HEK293 (cell line): ENCODE results near the gene DNAJC11.

Experiments used
- HOXA7 ChIP-seq: sonication (generic); formaldehyde crosslinking; IDR thresholded peaks from 2 replicates; pipeline ENCODE4 v1.8.1; 2022; ENCODE audit warnings: missing genetic modification reagents, borderline replicate concordance
- SP2 ChIP-seq: fragments of 450-650 bp; formaldehyde crosslinking; IDR thresholded peaks from 2 replicates; pipeline ENCODE4 v1.5.1; 2016; ENCODE audit warnings: missing biosample characterization, missing genetic modification characterization
- SP7 ChIP-seq: fragments of 450-650 bp; formaldehyde crosslinking; IDR thresholded peaks from 2 replicates; pipeline ENCODE4 v1.5.1; 2016; ENCODE audit warnings: missing biosample characterization, missing genetic modification characterization
- ZEB2 ChIP-seq: fragments of 450-650 bp; formaldehyde crosslinking; IDR thresholded peaks from 2 replicates; pipeline ENCODE4 v1.5.1; 2016; ENCODE audit warnings: missing biosample characterization, missing genetic modification characterization
- ZFP3 ChIP-seq: fragments of 450-650 bp; formaldehyde crosslinking; IDR thresholded peaks from 2 replicates; pipeline ENCODE4 v1.5.1; 2016; ENCODE audit warnings: low read depth, missing biosample characterization, missing genetic modification characterization
- ZNF112 ChIP-seq: fragments of 450-650 bp; formaldehyde crosslinking; IDR thresholded peaks from 2 replicates; pipeline ENCODE4 v1.5.0; 2017; ENCODE audit warnings: missing biosample characterization, missing genetic modification characterization
- ZNF274 ChIP-seq, 2 experiments: fragments of 200-500 bp in 1 of 2; fragments of 450-650 bp in 1 of 2; sonication (Bioruptor generic) in 1 of 2; formaldehyde crosslinking in 1 of 2; IDR thresholded peaks; 2 replicates each; pipeline versions ENCODE4 v1.5.1 to v1.6.1; 2014 to 2016; ENCODE audit warnings: borderline replicate concordance in 1 of 2, inconsistent platforms in 1 of 2, low read length in 1 of 2, missing biosample characterization in 1 of 2, missing genetic modification characterization in 1 of 2
- ZNF707 ChIP-seq: fragments of 450-650 bp; formaldehyde crosslinking; IDR thresholded peaks from 2 replicates; pipeline ENCODE4 v1.5.1; 2016; ENCODE audit warnings: missing biosample characterization, missing genetic modification characterization
- ZNF768 ChIP-seq: fragments of 450-650 bp; formaldehyde crosslinking; IDR thresholded peaks from 2 replicates; pipeline ENCODE4 v1.5.1; 2018; ENCODE audit warnings: missing biosample characterization, mild to moderate bottlenecking, missing genetic modification characterization
- ZNF776 ChIP-seq: fragments of 450-650 bp; formaldehyde crosslinking; IDR thresholded peaks from 2 replicates; pipeline ENCODE4 v1.5.0; 2017; ENCODE audit warnings: missing biosample characterization, missing genetic modification characterization, borderline replicate concordance
- TF ChIP-seq, protein P1 (sequence below): fragments of 450-650 bp; formaldehyde crosslinking; IDR thresholded peaks from 2 replicates; pipeline ENCODE4 v1.5.1; 2016; ENCODE audit warnings: missing biosample characterization, missing genetic modification characterization
- TF ChIP-seq, protein P2 (sequence below): fragments of 450-650 bp; formaldehyde crosslinking; IDR thresholded peaks from 2 replicates; pipeline ENCODE4 v1.5.1; 2016; ENCODE audit warnings: missing biosample characterization, missing genetic modification characterization
- TF ChIP-seq, protein P3 (sequence below): fragments of 450-650 bp; formaldehyde crosslinking; IDR thresholded peaks from 2 replicates; pipeline ENCODE4 v1.5.1; 2016; ENCODE audit warnings: missing biosample characterization, missing genetic modification characterization

DNA sequence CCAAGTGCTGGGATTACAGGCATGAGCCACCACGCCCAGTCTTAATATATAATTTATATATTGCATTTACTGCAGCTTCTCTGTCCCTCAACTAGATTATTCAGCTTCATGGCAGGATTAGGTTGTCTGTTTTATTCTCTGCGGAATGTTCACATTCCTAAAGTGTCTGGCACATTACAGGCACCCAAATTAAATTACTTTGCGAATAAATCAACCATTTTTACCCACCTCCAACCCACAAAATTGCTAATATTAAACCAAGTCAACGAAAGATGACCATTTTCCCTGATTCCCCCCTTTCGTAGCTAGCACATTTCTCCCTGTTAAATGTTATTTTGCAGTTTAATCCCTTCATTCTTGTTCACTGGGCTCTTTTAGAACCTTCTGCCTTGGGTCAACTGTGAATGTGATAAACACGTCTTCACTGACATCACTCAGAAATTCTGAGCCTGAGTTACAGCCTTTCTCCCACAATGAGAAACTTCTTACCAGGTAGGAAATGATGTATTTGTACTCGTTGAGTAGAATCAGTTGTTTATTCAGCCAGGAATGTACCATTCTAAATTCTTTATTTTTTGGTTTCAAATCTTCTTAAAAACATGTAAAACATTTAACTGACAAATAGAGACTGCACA, 41.1 kb downstream of the DNAJC11 start:
- TF ChIP-seq, protein P1, sequence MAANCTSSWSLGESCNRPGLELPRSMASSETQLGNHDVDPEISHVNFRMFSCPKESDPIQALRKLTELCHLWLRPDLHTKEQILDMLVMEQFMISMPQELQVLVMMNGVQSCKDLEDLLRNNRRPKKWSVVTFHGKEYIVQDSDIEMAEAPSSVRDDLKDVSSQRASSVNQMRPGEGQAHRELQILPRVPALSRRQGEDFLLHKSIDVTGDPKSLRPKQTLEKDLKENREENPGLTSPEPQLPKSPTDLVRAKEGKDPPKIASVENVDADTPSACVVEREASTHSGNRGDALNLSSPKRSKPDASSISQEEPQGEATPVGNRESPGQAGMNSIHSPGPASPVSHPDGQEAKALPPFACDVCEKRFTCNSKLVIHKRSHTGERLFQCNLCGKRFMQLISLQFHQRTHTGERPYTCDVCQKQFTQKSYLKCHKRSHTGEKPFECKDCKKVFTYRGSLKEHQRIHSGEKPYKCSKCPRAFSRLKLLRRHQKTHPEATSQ (tag by site-specific recombination) = no peak
- no peak for TF ChIP-seq ZNF274 (IDR thresholded peaks at IDR 0.05; ENCODE audit: low read length)
- TF ChIP-seq ZNF274 (tag by site-specific recombination; IDR thresholded peaks at IDR 0.05; ENCODE audit: borderline replicate concordance) = no peak
- TF ChIP-seq ZNF112 = no peak
- TF ChIP-seq ZFP3 = no peak
- TF ChIP-seq ZNF768 (tag by site-specific recombination) = no peak
- TF ChIP-seq, protein P2, sequence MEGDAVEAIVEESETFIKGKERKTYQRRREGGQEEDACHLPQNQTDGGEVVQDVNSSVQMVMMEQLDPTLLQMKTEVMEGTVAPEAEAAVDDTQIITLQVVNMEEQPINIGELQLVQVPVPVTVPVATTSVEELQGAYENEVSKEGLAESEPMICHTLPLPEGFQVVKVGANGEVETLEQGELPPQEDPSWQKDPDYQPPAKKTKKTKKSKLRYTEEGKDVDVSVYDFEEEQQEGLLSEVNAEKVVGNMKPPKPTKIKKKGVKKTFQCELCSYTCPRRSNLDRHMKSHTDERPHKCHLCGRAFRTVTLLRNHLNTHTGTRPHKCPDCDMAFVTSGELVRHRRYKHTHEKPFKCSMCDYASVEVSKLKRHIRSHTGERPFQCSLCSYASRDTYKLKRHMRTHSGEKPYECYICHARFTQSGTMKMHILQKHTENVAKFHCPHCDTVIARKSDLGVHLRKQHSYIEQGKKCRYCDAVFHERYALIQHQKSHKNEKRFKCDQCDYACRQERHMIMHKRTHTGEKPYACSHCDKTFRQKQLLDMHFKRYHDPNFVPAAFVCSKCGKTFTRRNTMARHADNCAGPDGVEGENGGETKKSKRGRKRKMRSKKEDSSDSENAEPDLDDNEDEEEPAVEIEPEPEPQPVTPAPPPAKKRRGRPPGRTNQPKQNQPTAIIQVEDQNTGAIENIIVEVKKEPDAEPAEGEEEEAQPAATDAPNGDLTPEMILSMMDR (tag by site-specific recombination) = no peak
- no peak for TF ChIP-seq ZNF707 (tag by site-specific recombination)
- TF ChIP-seq SP2 (tag by site-specific recombination) = no peak
- no peak for TF ChIP-seq ZEB2 (tag by site-specific recombination)
- TF ChIP-seq SP7 (tag by site-specific recombination) = no peak
- no peak for TF ChIP-seq HOXA7 (CRISPR knock-in tag)
- TF ChIP-seq ZNF776 (tag by site-specific recombination) = no peak
- TF ChIP-seq, protein P3, sequence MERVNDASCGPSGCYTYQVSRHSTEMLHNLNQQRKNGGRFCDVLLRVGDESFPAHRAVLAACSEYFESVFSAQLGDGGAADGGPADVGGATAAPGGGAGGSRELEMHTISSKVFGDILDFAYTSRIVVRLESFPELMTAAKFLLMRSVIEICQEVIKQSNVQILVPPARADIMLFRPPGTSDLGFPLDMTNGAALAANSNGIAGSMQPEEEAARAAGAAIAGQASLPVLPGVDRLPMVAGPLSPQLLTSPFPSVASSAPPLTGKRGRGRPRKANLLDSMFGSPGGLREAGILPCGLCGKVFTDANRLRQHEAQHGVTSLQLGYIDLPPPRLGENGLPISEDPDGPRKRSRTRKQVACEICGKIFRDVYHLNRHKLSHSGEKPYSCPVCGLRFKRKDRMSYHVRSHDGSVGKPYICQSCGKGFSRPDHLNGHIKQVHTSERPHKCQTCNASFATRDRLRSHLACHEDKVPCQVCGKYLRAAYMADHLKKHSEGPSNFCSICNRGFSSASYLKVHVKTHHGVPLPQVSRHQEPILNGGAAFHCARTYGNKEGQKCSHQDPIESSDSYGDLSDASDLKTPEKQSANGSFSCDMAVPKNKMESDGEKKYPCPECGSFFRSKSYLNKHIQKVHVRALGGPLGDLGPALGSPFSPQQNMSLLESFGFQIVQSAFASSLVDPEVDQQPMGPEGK (tag by site-specific recombination) = no peak
